Progenitor cell of endocrine pancreas (in vitro differentiated cells): ENCODE measurements around the gene IL1B. TPM values are rescaled to one million over a fixed set of nuclear protein-coding genes. Genes with fewer than 3 reads are reported as not detected.

Experiments used
- DNase-seq: peaks from one replicate; pipeline ENCODE4 v3.0.0; 2021; ENCODE audit warnings: low spot score; ENCODE audit not compliant: unreplicated experiment
- H3K27ac Mint-ChIP-seq: 2 replicates; pipeline ENCODE4 v1.8.0; 2021; ENCODE audit warnings: mild to moderate bottlenecking, moderate library complexity, mixed read lengths
- H3K27me3 Mint-ChIP-seq: 2 replicates; pipeline ENCODE4 v1.8.0; 2021; ENCODE audit warnings: mixed read lengths
- H3K36me3 Mint-ChIP-seq: 2 replicates; pipeline ENCODE4 v1.8.0; 2022; ENCODE audit warnings: mixed read lengths; ENCODE audit not compliant: insufficient read depth
- H3K4me1 Mint-ChIP-seq: 2 replicates; pipeline ENCODE4 v1.8.0; 2021; ENCODE audit warnings: low read depth, mixed read lengths
- H3K4me3 Mint-ChIP-seq: 2 replicates; pipeline ENCODE4 v1.8.0; 2021; ENCODE audit warnings: low read depth, mild to moderate bottlenecking, moderate library complexity, mixed read lengths
- H3K9me3 Mint-ChIP-seq: 2 replicates; pipeline ENCODE4 v1.8.0; 2021; ENCODE audit warnings: low read depth, mixed read lengths
- total RNA-seq: library from RNA; stranded (reverse); gene quantifications from 2 replicates; pipeline ENCODE4 v1.2.1, GENCODE V29; 2021
- TF ChIP-seq, protein P1 (sequence below): fragments of 200-600 bp; sonication (generic); IDR thresholded peaks from one replicate; pipeline ENCODE4 v1.5.0; 2021; ENCODE audit warnings: antibody characterized with exemption, mild to moderate bottlenecking; ENCODE audit not compliant: unreplicated experiment

IL1B gene
- total RNA-seq, 1 donor from 2014 or later, result not detected

- TF ChIP-seq, protein P1, sequence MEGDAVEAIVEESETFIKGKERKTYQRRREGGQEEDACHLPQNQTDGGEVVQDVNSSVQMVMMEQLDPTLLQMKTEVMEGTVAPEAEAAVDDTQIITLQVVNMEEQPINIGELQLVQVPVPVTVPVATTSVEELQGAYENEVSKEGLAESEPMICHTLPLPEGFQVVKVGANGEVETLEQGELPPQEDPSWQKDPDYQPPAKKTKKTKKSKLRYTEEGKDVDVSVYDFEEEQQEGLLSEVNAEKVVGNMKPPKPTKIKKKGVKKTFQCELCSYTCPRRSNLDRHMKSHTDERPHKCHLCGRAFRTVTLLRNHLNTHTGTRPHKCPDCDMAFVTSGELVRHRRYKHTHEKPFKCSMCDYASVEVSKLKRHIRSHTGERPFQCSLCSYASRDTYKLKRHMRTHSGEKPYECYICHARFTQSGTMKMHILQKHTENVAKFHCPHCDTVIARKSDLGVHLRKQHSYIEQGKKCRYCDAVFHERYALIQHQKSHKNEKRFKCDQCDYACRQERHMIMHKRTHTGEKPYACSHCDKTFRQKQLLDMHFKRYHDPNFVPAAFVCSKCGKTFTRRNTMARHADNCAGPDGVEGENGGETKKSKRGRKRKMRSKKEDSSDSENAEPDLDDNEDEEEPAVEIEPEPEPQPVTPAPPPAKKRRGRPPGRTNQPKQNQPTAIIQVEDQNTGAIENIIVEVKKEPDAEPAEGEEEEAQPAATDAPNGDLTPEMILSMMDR, result no peak
- H3K9me3 Mint-ChIP-seq, result no peaks in the 10 kb centered on the region
- no peak overlapping the region for H3K4me3 Mint-ChIP-seq
- H3K36me3 Mint-ChIP-seq, result no peaks in the 10 kb centered on the region
- H3K27me3 Mint-ChIP-seq, result peaks cover 78% of the 10 kb centered on the region
- no peak overlapping the region for H3K27ac Mint-ChIP-seq
- no peak for DNase-seq
- H3K4me1 Mint-ChIP-seq, result no peaks in the 10 kb centered on the region
Measured at GRCh38 chr2:112831946-112832840, 4.4 kb downstream of the IL1B start.

DNA sequence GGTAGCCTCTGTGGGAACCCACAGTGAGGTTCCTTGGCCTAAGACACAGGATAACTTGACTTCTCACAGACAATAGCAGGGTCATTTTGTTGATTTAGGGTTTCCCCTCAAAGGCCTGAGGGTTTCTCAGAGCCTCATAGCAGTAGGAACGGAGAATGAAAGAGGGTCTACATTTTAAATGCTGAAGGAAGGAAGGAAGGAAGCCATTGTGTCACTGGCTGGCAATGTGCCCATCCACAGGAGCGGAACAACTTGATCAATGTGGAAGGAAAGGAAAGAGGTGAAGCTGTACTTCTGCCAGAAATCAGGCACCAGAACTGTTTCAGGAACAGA is 5.1 kb downstream of the IL1B start:
- DNase-seq, result no peak
- no peaks in the 10 kb centered on the region for H3K9me3 Mint-ChIP-seq
- TF ChIP-seq, protein P1, result no peak
- H3K36me3 Mint-ChIP-seq, result no peaks in the 10 kb centered on the region
- no peaks in the 10 kb centered on the region for H3K4me1 Mint-ChIP-seq
- H3K27me3 Mint-ChIP-seq, result peaks cover 75% of the 10 kb centered on the region
- H3K27ac Mint-ChIP-seq, result no peak overlapping the region
- no peak overlapping the region for H3K4me3 Mint-ChIP-seq

- Mint-ChIP-seq H3K4me1 (no peaks in the 10 kb centered on the region), H3K36me3 (no peaks in the 10 kb centered on the region), H3K27ac (no peak overlapping the region), H3K27me3 (peaks cover 75% of the 10 kb centered on the region), H3K9me3 (no peaks in the 10 kb centered on the region), H3K4me3 (no peak overlapping the region)
- TF ChIP-seq, protein P1, result no peak
- no peak for DNase-seq
Measured at GRCh38 chr2:112830682-112831512, 5.7 kb downstream of the IL1B start.

- Mint-ChIP-seq H3K27me3 (peaks cover 74% of the 10 kb centered on the region), H3K36me3 (no peaks in the 10 kb centered on the region), H3K4me3 (no peak overlapping the region), H3K9me3 (no peaks in the 10 kb centered on the region), H3K27ac (no peak overlapping the region), H3K4me1 (no peaks in the 10 kb centered on the region)
- no peak for DNase-seq
- TF ChIP-seq, protein P1, result no peak
Measured at GRCh38 chr2:112829961-112830681, 6.5 kb downstream of the IL1B start.
